ENCODE data around the gene LBX2. TPM values are rescaled to one million over a fixed set of nuclear protein-coding genes. Genes with fewer than 3 reads are reported as not detected.

LBX2 gene
- total and polyA plus RNA-seq, 9 of the 15 experiments (the other 6 are each of a cell fraction or from before 2014, with no cell fraction given): 0.39 to 6.2 (median 1.8) TPM; not detected in 1

DNA sequence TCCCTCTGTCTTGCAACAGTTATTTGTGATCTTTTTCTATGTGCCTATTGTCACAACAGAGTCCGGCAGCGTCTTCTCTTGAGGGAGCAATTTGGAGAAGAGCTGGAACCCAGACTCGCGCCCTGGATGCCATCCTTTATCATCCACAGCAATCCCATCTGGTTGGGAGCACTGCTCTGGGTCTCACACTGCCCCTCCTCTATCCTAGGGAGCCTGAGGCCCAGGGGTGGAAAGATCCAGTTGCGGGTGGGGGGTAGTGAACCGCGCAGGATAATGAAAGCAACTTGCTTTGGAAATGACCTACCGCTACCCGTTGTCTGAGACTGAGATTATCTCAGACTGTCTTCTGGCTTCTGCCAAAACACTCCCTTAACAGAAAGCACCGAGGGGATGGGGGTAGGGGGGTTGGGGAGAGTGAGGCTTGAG is 40.5 kb downstream of the LBX2 start:
- peak overlapping the region; percentile 37 to 85; a peak in 3 of 4 replicates for H3K9ac ChIP-seq (ENCODE audit: insufficient read depth in 1 of 2, low read depth in 2 of 2, low read length in 2 of 2)
- H3K27ac ChIP-seq (ENCODE audit: extremely low read depth, low read depth, low read length): no peak overlapping the region
- peak overlapping the region; percentile 28; the same call in 1 of the 2 replicates for H2AFZ ChIP-seq (ENCODE audit: low read depth, low read length)
- FAIRE-seq: no peak
- peaks cover 15% of the 10 kb centered on the region; the same call in 2 of the 3 replicates for H3K79me2 ChIP-seq (ENCODE audit: control insufficient read depth, insufficient read depth, low read length)
- no peaks in the 10 kb centered on the region for H3K9me1 ChIP-seq (ENCODE audit: control insufficient read depth, insufficient read depth, low read length)
- ATAC-seq: no peak
- TF ChIP-seq, protein P1, sequence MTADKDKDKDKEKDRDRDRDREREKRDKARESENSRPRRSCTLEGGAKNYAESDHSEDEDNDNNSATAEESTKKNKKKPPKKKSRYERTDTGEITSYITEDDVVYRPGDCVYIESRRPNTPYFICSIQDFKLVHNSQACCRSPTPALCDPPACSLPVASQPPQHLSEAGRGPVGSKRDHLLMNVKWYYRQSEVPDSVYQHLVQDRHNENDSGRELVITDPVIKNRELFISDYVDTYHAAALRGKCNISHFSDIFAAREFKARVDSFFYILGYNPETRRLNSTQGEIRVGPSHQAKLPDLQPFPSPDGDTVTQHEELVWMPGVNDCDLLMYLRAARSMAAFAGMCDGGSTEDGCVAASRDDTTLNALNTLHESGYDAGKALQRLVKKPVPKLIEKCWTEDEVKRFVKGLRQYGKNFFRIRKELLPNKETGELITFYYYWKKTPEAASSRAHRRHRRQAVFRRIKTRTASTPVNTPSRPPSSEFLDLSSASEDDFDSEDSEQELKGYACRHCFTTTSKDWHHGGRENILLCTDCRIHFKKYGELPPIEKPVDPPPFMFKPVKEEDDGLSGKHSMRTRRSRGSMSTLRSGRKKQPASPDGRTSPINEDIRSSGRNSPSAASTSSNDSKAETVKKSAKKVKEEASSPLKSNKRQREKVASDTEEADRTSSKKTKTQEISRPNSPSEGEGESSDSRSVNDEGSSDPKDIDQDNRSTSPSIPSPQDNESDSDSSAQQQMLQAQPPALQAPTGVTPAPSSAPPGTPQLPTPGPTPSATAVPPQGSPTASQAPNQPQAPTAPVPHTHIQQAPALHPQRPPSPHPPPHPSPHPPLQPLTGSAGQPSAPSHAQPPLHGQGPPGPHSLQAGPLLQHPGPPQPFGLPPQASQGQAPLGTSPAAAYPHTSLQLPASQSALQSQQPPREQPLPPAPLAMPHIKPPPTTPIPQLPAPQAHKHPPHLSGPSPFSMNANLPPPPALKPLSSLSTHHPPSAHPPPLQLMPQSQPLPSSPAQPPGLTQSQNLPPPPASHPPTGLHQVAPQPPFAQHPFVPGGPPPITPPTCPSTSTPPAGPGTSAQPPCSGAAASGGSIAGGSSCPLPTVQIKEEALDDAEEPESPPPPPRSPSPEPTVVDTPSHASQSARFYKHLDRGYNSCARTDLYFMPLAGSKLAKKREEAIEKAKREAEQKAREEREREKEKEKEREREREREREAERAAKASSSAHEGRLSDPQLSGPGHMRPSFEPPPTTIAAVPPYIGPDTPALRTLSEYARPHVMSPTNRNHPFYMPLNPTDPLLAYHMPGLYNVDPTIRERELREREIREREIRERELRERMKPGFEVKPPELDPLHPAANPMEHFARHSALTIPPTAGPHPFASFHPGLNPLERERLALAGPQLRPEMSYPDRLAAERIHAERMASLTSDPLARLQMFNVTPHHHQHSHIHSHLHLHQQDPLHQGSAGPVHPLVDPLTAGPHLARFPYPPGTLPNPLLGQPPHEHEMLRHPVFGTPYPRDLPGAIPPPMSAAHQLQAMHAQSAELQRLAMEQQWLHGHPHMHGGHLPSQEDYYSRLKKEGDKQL (CRISPR knock-in tag; IDR thresholded peaks at IDR 0.05; ENCODE audit: borderline replicate concordance): no peak
- no peak for TF ChIP-seq NCOR1 (IDR thresholded peaks at IDR 0.05)
- intact Hi-C loops (cut with micrococcal nuclease) (no loop called here), in situ Hi-C loops (cut with MboI) (no loop called here)
- H4K20me1 ChIP-seq (replicated peaks; ENCODE audit: control insufficient read depth, insufficient read depth, low read length): no peaks in the 10 kb centered on the region; the same call in 1 of the 2 replicates
- peaks cover 35% of the 10 kb centered on the region for H3K36me3 ChIP-seq (ENCODE audit: control insufficient read depth, insufficient read depth, low read length)
- BruUV-seq (replicated peaks): no TSS peak
- peak overlapping the region; percentile 53 for H3K4me3 ChIP-seq
- WGBS (ENCODE audit: insufficient coverage, low coverage, missing lambda C conversion rate): 4% methylated on average over 10 of the region's 10 CpGs
- CTCF ChIA-PET (ENCODE audit: low intra/inter-chr PET ratio): no interaction called here
- DNase-seq (ENCODE audit: extremely low read depth in 1 of 4, low spot score in 3 of 4): no peak
- POLR2A ChIA-PET: interaction anchor here (0.6 to 2.5 kb wide), 9 partner anchors 8 to 135 kb away, joined by 3 to 12 read pairs (median 4); partner anchors contain the start of genes AUP1 and HTRA2
- H3K27me3 ChIP-seq (ENCODE audit: control insufficient read depth in 2 of 2, insufficient read depth in 2 of 2, low read length in 2 of 2): no peaks in the 10 kb centered on the region
- H3K4me1 ChIP-seq (replicated peaks in 1 of 2; ENCODE audit: control insufficient read depth in 2 of 2, insufficient read depth in 2 of 2, low read length in 2 of 2): peaks cover 7 to 36% of the 10 kb centered on the region in 2 experiments
- H3K9me3 ChIP-seq (replicated peaks; ENCODE audit: control insufficient read depth, insufficient read depth, low read depth, low read length): no peaks in the 10 kb centered on the region
- peak overlapping the region; percentile 87 for H3K4me2 ChIP-seq (ENCODE audit: insufficient read depth, low read length)

Measured in K562 (cell line).